PC-3 (cell line): ENCODE data around the gene TIGD1. TPM values are rescaled to one million over a fixed set of nuclear protein-coding genes. Genes with fewer than 3 reads are reported as not detected.

Source experiments
- ATAC-seq: fragments of 200-7000 bp; cut with Tn5 transposase; 2 replicates; pipeline ENCODE4 v1.9.1; 2020; ENCODE audit warnings: mild to moderate bottlenecking, moderate library complexity
- BruUV-seq: library from RNA; stranded (reverse); fragments of 400-500 nt; replicated peaks from 2 replicates; lab custom pipeline; 2021; lab: Mats Ljungman, UMichigan
- CTCF ChIA-PET: fragments of 300-600 bp; sonication (Branson Sonifier 250); formaldehyde crosslinking; loops from one replicate; lab custom pipeline; 2022; ENCODE audit warnings: antibody characterized with exemption; lab: Charles Lee
- POLR2A ChIA-PET: fragments of 300-600 bp; sonication (Branson Sonifier 250); formaldehyde crosslinking; loops from one replicate; lab custom pipeline; 2022; ENCODE audit warnings: antibody characterized with exemption; ENCODE audit not compliant: unreplicated experiment; lab: Charles Lee
- DNase-seq: peaks from one replicate; pipeline ENCODE4 v3.0.0-alpha.2; 2015
- H2AFZ ChIP-seq: fragments of 300-600 bp; sonication (generic); 2 replicates; pipeline ENCODE4 v1.6.0; 2016; ENCODE audit warnings: antibody characterized with exemption, low read length
- H3F3A ChIP-seq: fragments of 300-600 bp; sonication (generic); one replicate; pipeline ENCODE4 v1.6.0; 2017; ENCODE audit warnings: antibody characterized with exemption, low read length, control low read depth, mild to moderate bottlenecking; ENCODE audit not compliant: unreplicated experiment
- H3K27ac ChIP-seq: fragments of 300-600 bp; sonication (generic); 2 replicates; pipeline ENCODE4 v1.5.1; 2016; ENCODE audit warnings: mild to moderate bottlenecking, low read length
- H3K27me3 ChIP-seq: fragments of 300-600 bp; sonication (generic); 2 replicates; pipeline ENCODE4 v1.6.1; 2016; ENCODE audit warnings: low read length, mixed read lengths
- H3K36me3 ChIP-seq: fragments of 300-600 bp; sonication (generic); 2 replicates; pipeline ENCODE4 v1.6.1; 2016; ENCODE audit warnings: low read depth, mixed run types, low read length, mixed read lengths
- H3K4me1 ChIP-seq: fragments of 300-600 bp; sonication (generic); 2 replicates; pipeline ENCODE4 v1.5.1; 2016; ENCODE audit warnings: low read length; ENCODE audit not compliant: insufficient read depth
- H3K4me2 ChIP-seq: fragments of 300-600 bp; sonication (generic); 2 replicates; pipeline ENCODE4 v1.6.0; 2016; ENCODE audit warnings: low read length
- H3K4me3 ChIP-seq: fragments of 300-600 bp; sonication (generic); 2 replicates; pipeline ENCODE4 v1.5.1; 2016; ENCODE audit warnings: mild to moderate bottlenecking, low read length, mixed read lengths
- H3K79me2 ChIP-seq: fragments of 300-600 bp; sonication (generic); 2 replicates; pipeline ENCODE4 v1.6.1; 2017; ENCODE audit warnings: low read length, mixed read lengths
- H3K9ac ChIP-seq: fragments of 300-600 bp; sonication (generic); 2 replicates; pipeline ENCODE4 v1.6.0; 2016; ENCODE audit warnings: mild to moderate bottlenecking, low read length
- H3K9me2 ChIP-seq: fragments of 300-600 bp; sonication (generic); replicated peaks from 2 replicates; pipeline ENCODE4 v1.6.1; 2016; ENCODE audit warnings: mixed run types, low read length, mixed read lengths
- H3K9me3 ChIP-seq: fragments of 300-600 bp; sonication (generic); 2 replicates; pipeline ENCODE4 v1.6.1; 2016; ENCODE audit warnings: low read length, mixed read lengths
- H4K20me1 ChIP-seq: fragments of 300-600 bp; sonication (generic); 2 replicates; pipeline ENCODE4 v1.6.1; 2016; ENCODE audit warnings: low read length, mixed read lengths
- CTCF ChIP-seq: fragments of 300-600 bp; sonication (generic); conservative IDR thresholded peaks from 2 replicates; pipeline ENCODE4 v1.5.1; 2017; ENCODE audit warnings: antibody characterized with exemption, low read depth, mild to moderate bottlenecking, low read length
- EZH2 ChIP-seq: fragments of 300-600 bp; sonication (generic); IDR thresholded peaks from one replicate; pipeline ENCODE4 v1.6.1; 2017; ENCODE audit warnings: antibody characterized with exemption, mild to moderate bottlenecking, low read length; ENCODE audit not compliant: unreplicated experiment
- EZH2phosphoT487 ChIP-seq: fragments of 300-600 bp; sonication (generic); IDR thresholded peaks from 2 replicates; pipeline ENCODE4 v1.6.1; 2018; ENCODE audit warnings: mild to moderate bottlenecking, antibody characterized with exemption, low read length, borderline replicate concordance
- intact Hi-C: fragments of 100-400 bp; cut with micrococcal nuclease; formaldehyde crosslinking; loops from 2 replicates; pipeline ENCODE4 v1.9.0; 2023
- total RNA-seq: library from RNA; depleted of rRNA; stranded (reverse); fragments of >200 nt; gene quantifications from 2 replicates; pipeline ENCODE4 v1.2.3, GENCODE V29; 2014

TIGD1 gene
- total RNA-seq, 1 experiment from 2014 or later = 6.3 TPM

GRCh38 chr2:232516551-232516950 lies 33.8 kb downstream of the TIGD1 start:
- ATAC-seq (no peak), DNase-seq (no peak)
- H3K4me3 ChIP-seq = no peak overlapping the region
- no peaks in the 10 kb centered on the region for H3K27me3 ChIP-seq
- no peaks in the 10 kb centered on the region for H3F3A ChIP-seq
- no peak overlapping the region for H3K4me2 ChIP-seq
- BruUV-seq = no TSS peak
- no peaks in the 10 kb centered on the region for H3K79me2 ChIP-seq
- no peak overlapping the region for H3K27ac ChIP-seq
- H3K9ac ChIP-seq = no peak overlapping the region
- H4K20me1 ChIP-seq = no peaks in the 10 kb centered on the region
- no peaks in the 10 kb centered on the region for H3K9me2 ChIP-seq
- H3K4me1 ChIP-seq = no peaks in the 10 kb centered on the region
- no peak for TF ChIP-seq CTCF
- no peak for TF ChIP-seq EZH2
- TF ChIP-seq EZH2phosphoT487 = no peak
- ChIA-PET CTCF (no interaction called here), POLR2A (no interaction called here)
- no peaks in the 10 kb centered on the region for H3K9me3 ChIP-seq
- H2AFZ ChIP-seq = no peak overlapping the region
- intact Hi-C loops = no loop called here
- H3K36me3 ChIP-seq = no peaks in the 10 kb centered on the region

DNA sequence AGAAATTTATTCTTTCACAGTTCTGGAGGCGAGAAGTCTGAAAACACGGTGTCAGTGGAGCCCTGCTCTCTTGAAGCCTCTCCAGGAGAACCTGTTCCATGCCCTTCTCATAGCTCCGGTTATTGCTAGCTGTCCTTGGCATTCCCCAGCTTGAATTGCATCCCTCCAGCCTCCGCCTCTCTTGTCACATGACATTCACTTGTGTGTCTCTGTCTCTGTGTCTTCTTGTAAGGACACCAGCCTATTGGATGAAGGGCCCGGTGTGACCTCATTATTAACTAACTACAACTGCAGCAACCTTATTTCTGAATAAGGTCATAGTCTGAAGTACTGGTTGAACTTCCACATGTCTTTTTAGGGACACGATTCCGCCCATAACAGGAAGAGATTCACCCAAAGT lies 34.7 kb downstream of the TIGD1 start:
- BruUV-seq = no TSS peak
- no peak overlapping the region for H3K27ac ChIP-seq
- H3K4me1 ChIP-seq = no peaks in the 10 kb centered on the region
- TF ChIP-seq EZH2phosphoT487 (no peak), CTCF (no peak), EZH2 (no peak)
- H3K4me2 ChIP-seq = no peak overlapping the region
- H3K9me2 ChIP-seq = no peaks in the 10 kb centered on the region
- no peaks in the 10 kb centered on the region for H3K27me3 ChIP-seq
- no peaks in the 10 kb centered on the region for H4K20me1 ChIP-seq
- no peaks in the 10 kb centered on the region for H3F3A ChIP-seq
- H2AFZ ChIP-seq = no peak overlapping the region
- DNase-seq (no peak), ATAC-seq (no peak)
- no peaks in the 10 kb centered on the region for H3K9me3 ChIP-seq
- ChIA-PET POLR2A (no interaction called here), CTCF (interaction anchor here (0.6 kb wide), 1 partner anchor 182 kb away, joined by 6 read pairs; no protein-coding TSS in a partner anchor)
- no peak overlapping the region for H3K9ac ChIP-seq
- intact Hi-C loops = no loop called here
- no peaks in the 10 kb centered on the region for H3K36me3 ChIP-seq
- H3K79me2 ChIP-seq = no peaks in the 10 kb centered on the region
- H3K4me3 ChIP-seq = no peak overlapping the region

DNA sequence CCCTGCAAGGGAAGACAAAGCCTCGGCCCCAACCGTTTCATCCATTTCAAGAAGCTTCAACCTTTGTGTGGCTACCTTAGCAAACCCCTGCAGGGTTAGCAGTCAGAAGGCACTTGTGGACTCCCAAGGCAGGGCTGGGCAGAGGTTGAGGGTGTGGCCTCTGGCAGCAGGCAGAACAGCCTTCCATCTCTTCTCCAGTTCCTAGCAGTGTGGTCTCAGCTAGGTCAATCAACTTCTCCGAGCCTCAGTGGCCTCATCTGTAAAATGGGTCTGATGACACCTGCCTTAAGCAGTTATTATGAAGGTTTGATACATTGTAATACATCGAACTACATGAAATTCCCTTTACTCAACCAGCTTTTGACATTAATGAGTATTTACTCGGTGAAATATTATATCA lies 37.0 kb downstream of the TIGD1 start:
- no peaks in the 10 kb centered on the region for H3K36me3 ChIP-seq
- ChIA-PET CTCF (no interaction called here), POLR2A (no interaction called here)
- DNase-seq (no peak), ATAC-seq (no peak)
- intact Hi-C loops = no loop called here
- H2AFZ ChIP-seq = no peak overlapping the region
- H3K4me3 ChIP-seq = no peak overlapping the region
- no peak for TF ChIP-seq EZH2phosphoT487
- TF ChIP-seq CTCF = no peak
- TF ChIP-seq EZH2 = no peak
- no peak overlapping the region for H3K9ac ChIP-seq
- no peaks in the 10 kb centered on the region for H3K9me3 ChIP-seq
- H3K27ac ChIP-seq = no peak overlapping the region
- no peaks in the 10 kb centered on the region for H4K20me1 ChIP-seq
- no peaks in the 10 kb centered on the region for H3K27me3 ChIP-seq
- no peaks in the 10 kb centered on the region for H3F3A ChIP-seq
- no peak overlapping the region for H3K4me2 ChIP-seq
- H3K9me2 ChIP-seq = no peaks in the 10 kb centered on the region
- no peaks in the 10 kb centered on the region for H3K79me2 ChIP-seq
- H3K4me1 ChIP-seq = no peaks in the 10 kb centered on the region
- no TSS peak for BruUV-seq
